ENCODE measurements around the gene PLXNA4.
"Not testable (repeated sequence)": the region's sequence is repeated elsewhere in the genome, so short reads cannot be mapped to it uniquely, and the experiment has no call there.

Gene PLXNA4, protein sequence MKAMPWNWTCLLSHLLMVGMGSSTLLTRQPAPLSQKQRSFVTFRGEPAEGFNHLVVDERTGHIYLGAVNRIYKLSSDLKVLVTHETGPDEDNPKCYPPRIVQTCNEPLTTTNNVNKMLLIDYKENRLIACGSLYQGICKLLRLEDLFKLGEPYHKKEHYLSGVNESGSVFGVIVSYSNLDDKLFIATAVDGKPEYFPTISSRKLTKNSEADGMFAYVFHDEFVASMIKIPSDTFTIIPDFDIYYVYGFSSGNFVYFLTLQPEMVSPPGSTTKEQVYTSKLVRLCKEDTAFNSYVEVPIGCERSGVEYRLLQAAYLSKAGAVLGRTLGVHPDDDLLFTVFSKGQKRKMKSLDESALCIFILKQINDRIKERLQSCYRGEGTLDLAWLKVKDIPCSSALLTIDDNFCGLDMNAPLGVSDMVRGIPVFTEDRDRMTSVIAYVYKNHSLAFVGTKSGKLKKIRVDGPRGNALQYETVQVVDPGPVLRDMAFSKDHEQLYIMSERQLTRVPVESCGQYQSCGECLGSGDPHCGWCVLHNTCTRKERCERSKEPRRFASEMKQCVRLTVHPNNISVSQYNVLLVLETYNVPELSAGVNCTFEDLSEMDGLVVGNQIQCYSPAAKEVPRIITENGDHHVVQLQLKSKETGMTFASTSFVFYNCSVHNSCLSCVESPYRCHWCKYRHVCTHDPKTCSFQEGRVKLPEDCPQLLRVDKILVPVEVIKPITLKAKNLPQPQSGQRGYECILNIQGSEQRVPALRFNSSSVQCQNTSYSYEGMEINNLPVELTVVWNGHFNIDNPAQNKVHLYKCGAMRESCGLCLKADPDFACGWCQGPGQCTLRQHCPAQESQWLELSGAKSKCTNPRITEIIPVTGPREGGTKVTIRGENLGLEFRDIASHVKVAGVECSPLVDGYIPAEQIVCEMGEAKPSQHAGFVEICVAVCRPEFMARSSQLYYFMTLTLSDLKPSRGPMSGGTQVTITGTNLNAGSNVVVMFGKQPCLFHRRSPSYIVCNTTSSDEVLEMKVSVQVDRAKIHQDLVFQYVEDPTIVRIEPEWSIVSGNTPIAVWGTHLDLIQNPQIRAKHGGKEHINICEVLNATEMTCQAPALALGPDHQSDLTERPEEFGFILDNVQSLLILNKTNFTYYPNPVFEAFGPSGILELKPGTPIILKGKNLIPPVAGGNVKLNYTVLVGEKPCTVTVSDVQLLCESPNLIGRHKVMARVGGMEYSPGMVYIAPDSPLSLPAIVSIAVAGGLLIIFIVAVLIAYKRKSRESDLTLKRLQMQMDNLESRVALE (N-terminal part only)

DNA sequence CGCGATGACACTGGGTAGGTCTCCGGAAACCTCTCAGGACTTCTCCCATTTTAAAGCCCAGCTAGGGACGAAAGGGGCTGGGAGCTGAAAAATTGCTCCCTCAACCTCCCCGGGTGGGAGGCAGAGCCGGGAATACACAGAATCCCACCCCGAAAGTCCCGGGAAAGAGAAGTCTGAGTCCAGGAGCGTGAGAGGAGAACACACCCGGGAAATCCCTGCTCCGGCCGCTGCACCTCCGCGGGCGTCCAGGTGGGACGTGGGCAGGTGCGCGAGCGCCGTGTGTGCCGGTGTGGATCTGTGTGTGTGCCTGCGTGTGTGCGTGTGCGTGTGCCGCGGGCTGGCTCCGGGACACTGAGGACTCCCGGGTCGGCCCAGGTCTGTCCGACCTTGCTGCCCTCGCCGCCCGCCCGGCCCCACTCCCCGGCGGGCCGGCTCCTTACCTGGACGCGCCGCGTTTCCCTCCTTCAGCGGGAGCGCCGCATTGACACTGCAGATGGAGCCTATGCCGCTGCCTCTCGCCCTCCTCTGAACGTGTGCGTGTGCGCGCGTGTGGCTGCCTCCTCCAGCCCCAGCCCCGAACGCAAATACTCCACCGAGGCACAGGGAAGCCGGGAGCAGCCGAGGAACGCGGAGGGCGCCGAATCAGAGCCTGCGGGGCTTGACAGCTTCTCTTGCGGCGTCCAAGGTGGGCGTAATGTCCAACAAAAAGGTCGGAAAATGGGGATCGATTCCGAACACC lies at the start of gene PLXNA4:
Gene PLXNA4, minus strand, starts transcription at position 489 of the 739 bp plus-strand sequence. CDS start 67,777 bp downstream, outside the sequence.
- in situ Hi-C loops (cut with HindIII; ENCODE audit: low sequenced_read_pairs) = no loop called here

DNA sequence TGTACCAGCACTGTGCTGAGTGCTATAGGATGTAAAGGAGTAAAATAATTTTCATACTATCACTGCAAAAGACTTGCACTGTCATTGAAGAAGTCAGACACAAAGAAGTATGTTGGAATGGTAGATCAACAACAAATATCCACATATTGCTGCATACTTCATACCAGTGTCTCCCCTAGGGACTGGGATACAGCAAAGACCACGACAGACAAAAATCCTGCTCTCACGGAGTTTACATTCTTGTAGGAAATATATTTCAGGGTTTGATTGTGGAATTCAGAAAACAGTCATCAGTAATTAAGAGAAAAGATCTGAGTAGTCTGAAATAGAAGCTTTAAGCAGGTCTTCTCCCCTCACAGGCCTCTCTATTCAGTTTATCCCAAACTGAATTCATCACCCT lies 49.4 kb upstream of the PLXNA4 start:
- in situ Hi-C loops (cut with HindIII; ENCODE audit: low sequenced_read_pairs) = loop anchor here (10.0 kb wide), 1 partner anchor 329 kb away; no protein-coding TSS in a partner anchor

DNA sequence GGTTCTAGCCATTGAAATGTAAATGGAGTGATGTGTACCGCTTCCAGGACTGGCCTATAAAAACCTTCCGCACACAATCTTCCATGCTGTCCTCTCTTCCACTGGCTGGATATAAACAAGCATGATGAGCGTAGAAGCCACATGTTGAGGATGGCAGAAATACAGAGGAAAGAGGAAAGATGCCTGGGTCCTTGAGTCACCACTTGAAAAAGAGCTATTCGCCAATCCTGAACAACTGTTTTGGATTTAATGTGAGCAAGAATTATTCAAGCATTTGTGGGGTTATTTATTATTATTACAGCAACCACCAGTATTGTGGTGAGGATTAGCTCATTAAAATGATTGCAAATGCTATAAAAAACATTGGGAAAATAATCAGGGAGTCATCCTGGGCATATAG lies 45.8 kb upstream of the PLXNA4 start:
- in situ Hi-C loops (cut with HindIII; ENCODE audit: low sequenced_read_pairs) = loop anchor here (10.0 kb wide), 1 partner anchor 333 kb away; no protein-coding TSS in a partner anchor

DNA sequence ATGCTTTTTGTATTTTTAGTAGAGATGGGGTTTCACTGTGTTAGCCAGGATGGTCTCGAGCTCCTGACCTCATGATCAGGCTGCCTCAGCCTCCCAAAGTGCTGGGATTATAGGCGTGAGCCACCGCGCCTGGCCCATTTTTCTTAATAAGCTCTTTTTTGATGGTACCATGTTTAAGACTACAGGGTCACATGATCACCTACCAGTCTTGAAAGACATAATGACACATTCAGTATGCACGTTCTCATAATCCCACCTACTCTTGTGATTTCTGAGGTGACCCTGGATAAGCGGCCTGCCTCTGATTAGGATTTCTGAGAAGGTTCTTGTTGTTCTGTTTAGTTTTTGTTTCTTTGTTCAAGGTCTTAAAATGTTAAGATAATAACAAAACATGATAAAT lies 43.7 kb upstream of the PLXNA4 start:
- in situ Hi-C loops (cut with HindIII; ENCODE audit: low sequenced_read_pairs) = loop anchor here (10.0 kb wide), 1 partner anchor 335 kb away; no protein-coding TSS in a partner anchor

DNA sequence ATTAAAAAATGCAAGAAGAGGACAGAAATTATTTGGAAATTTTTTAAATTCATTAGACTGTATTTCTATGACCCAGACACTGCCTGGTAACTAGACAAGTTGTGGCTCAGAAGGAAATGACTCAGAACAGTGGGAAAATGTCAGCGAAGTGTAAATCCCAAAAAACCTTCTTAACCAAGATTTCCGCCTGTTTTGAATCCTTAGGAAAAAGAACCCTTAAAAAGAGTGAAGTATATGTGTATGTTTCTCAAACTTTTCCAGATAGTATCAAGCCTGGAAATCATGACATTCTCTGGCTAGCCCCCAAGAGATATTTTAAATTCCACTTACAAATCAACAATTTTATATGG lies 42.7 kb upstream of the PLXNA4 start:
- in situ Hi-C loops (cut with HindIII; ENCODE audit: low sequenced_read_pairs) = no loop called here

DNA sequence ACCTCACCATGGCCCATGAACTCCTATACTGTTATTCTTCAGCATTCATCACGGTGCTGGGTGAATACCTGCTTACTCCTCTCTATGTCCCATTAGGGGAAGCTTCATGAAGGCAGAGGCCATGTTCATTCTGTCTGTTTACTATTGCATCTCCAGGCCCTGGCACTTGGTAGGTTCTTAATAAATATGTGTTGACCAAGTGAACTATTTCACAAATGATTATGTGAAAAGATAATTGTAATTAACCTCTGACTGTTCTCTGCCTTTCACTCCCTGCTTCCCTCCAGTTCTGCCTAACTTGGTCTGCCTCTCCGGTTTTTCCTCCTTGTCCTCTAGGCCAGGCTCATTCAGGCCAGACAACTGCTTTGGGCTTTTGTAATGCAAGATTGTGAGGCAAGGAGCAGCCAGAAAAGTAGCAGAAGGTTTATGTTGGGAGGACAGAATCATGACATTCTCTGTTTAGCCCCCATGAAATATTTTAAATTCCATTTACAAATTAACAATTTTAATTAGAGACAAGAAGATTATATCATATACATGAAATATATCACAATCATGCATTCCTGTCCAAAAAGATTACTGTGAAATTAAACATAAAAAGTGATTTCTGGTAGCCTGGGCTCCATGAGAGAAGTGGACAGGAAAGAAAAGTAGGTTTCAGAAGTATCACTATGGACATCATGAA lies 42.1 kb upstream of the PLXNA4 start:
- in situ Hi-C loops (cut with HindIII; ENCODE audit: low sequenced_read_pairs) = no loop called here

DNA sequence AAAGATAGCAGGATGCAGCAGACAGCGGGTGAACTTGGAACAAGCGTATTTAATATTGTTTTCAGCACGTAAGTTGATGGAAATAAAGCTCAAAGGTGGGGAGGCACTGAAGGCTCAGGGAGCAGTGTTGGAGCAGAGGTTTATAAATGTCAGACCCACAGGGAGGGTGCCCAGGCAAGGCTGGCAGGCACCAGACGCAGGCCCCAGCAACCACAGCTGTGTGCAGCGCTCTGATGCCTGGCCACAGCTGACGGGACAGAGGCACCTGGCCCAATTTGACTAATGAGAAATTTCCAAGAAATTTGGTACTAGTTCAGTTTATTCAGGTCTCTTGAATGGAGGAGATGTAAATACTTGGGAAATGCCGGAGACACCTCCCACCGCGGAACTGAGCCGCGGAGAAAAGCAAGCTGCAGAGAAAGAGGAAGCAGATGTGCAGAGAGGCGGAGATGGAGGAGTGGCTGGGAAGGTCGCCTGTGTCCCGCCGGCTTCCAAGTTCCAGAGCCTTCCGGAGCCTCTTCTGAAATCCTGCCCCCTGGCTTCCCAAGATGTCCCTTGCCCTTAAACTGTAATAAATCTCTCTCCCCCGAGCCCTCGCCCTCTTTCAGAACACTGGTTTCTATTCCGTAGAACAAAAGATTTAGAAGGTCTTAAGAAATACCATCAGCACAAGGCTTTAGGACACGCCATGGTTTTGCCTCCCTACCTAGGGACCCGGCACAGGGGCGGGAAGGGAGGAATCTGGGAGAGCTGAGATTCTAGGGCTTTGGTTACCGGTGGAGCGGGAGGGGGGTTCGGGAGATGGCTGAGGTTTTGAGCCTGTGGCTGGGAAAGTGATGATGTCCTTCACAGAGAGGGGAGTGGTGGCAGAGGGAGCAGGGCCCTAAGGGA lies 38.4 kb upstream of the PLXNA4 start:
- in situ Hi-C loops (cut with HindIII; ENCODE audit: low sequenced_read_pairs) = no loop called here

DNA sequence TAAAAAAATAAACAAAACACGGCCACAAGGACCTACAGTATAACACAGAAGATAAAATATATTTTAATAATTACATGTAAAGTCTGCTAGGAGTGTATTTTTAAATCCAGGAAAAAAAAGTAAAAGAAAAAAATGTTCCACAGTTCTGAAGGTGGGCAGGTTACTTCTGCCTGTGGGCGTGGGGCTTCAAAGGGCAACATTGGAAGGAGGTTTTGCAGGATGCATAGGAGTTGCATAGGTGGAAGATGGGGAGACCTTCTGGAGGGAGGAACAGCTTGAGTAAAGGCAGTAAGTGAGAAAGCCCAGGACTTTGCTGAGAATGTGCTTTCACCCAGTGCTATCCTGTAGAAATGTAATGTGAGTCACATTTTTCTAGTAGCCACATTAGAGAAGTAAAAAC lies 37.5 kb upstream of the PLXNA4 start:
- in situ Hi-C loops (cut with HindIII; ENCODE audit: low sequenced_read_pairs) = no loop called here

DNA sequence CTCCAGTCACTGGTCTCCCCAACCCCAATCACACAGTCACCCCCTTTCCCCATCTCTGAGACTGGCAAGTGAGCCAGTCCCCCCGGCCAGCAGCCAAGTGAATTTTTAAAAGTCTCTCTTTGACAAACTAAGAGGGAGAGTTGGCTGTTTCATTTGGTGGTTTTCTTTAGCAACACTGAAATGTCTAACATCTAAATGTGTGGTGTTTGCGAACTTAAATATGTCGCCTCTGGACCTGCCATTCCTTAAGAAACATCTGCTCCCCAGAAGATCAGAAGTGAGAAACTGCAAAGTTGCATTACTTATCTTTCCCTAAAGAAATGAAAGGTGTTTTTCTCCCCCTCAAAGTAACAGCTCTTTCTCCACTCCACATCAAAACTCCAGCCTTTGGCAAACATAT lies 34.7 kb upstream of the PLXNA4 start:
- in situ Hi-C loops (cut with HindIII; ENCODE audit: low sequenced_read_pairs) = no loop called here

DNA sequence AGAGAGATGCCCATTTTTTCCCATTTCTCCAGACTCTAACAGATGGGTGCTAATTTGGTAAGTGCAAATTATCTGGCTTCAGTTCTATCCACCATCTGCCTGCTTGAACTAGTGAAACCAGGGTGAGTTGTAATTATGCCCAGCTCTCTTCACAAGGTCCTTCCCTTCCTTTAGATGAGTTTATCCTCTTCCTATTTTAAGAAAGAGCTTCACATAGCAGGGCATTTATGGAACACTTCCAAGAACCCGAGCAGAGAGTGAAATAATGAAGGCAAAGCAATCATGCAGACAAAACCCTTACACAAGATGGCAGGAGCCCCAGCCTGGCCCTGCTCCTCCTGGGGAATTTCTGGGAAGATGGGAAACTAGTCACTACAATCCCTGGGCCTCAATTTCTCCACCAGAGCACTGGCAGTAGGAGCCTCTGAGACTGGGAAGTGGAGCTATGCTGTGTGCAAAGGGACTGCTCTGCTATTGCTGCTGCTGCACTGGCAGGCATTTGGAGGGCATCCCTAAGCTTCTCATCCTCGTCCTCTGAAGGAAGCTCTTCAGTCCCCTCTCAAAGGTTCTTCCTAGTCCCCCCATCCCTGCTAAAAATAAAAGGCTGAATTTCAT lies 33.7 kb upstream of the PLXNA4 start:
- in situ Hi-C loops (cut with HindIII; ENCODE audit: low sequenced_read_pairs) = no loop called here

DNA sequence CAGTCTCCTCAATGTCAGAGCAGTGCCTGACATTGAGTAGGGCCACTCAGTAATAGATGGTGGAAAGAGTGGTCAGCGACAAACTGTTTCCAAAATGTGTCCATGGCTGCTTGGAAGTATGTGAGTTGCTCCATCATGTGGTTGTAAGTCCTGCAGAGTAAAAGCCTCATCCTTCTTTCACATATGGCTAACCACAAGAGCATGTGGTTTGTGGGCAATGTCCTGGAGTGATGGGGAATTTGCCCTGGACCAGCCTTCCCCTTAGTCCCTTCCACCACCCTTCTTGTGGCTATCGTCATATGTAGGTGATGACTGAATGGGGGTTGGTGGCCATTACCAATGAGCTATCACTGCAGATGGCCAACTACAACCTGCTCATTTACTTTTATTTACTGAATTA lies 33.0 kb upstream of the PLXNA4 start:
- in situ Hi-C loops (cut with HindIII; ENCODE audit: low sequenced_read_pairs) = no loop called here

DNA sequence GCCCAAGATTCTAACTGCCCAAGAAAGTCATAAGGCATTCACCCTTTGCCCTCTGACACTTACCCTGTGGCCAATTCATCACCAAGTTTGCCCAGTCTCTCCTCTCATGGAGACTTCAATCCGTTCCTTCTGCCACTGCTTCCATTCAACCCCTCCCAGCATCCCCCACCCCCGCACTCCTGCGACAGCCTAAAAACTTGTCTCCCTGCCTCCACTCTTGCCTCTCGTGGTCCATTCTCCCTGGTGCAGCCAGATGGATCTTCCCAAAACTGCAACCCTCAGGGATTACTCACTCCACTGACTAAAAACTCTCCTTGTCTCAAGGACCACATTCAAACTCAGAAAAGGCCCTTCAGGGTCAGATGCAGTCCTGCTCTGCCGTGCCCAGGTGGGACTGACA lies 32.3 kb upstream of the PLXNA4 start:
- in situ Hi-C loops (cut with HindIII; ENCODE audit: low sequenced_read_pairs) = no loop called here

DNA sequence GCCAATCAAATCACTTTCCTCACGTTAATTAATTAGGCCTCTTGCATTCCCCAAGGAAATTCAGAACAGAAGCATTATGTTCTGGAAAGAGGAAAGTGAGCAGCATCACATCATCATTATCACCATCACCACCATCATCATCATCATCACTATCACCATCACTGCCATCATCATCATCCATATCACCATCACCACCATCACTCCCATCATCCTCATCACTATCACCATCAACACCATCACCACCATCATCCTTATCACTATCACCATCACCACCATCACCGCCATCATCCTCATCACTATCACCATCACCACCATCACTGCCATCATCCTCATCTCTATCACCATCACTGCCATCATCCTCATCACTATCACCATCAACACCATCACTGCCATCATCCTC lies 31.4 kb upstream of the PLXNA4 start:
- in situ Hi-C loops (cut with HindIII; ENCODE audit: low sequenced_read_pairs) = no loop called here

DNA sequence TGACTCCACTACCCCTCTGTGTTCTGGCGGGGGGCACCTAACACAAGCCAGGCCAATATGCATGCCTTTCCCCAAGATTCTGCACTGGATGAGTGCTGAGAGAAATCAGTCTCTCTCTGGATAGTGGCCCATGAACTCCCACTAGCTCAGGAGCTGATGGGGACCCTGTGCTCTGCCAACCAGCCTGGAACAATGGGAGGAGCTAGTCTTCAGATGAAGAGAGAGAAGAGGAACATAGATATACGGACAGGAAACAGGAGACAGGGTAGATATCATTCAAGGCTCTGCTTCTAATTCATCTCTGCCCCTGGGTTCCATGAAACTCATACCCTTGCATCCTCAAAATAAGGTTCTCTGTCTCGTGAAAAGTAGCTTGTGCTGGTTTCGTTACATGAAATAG lies 27.9 kb upstream of the PLXNA4 start:
- in situ Hi-C loops (cut with HindIII; ENCODE audit: low sequenced_read_pairs) = no loop called here

DNA sequence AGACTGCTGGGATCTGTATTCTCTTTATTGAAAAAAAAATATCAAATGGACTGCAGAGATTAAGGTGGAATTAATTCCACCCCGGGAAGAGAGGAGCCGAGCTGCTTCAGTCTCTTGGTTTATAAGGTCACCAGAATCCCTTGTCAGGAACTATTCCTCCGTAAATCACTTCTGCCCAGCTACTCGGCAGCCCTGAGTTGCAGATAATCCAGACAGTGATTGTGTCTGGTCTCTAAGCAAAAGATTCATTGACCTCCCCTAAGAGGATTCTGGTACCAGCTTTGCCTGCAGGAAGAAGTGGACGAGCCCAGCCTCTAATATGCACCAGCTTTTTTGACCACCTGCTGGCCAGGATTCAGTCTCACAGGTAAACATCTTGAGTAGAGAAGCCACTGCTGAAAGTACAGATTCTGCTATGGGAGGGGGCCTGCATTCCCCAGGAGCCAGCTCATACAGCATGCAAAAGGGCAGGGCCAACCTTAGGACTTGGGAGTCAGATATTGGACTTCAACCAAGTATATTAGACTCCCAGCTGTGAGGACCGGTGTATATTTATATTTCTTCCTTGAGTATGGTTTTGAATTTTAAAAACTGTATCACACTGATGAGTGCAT lies 27.1 kb upstream of the PLXNA4 start:
- in situ Hi-C loops (cut with HindIII; ENCODE audit: low sequenced_read_pairs) = no loop called here

DNA sequence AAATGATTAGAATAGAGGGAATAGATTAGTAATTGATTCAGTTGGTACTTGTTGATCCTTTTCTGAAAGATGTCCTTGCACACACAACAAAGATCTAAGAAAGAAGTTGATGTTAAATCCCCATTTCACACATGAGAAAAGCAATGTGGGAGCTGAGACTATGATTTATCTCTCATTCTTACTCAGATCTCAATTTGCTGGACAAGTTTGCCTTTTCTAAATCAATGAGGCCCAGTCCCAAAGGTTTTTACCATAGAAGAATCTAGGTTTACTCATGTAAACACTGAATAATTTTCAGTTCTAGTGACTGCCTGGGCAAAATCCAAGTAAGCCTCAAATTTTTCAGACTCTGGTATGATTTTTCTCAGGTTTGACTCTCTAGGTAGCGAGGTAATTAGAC lies 25.5 kb upstream of the PLXNA4 start:
- in situ Hi-C loops (cut with HindIII; ENCODE audit: low sequenced_read_pairs) = no loop called here

DNA sequence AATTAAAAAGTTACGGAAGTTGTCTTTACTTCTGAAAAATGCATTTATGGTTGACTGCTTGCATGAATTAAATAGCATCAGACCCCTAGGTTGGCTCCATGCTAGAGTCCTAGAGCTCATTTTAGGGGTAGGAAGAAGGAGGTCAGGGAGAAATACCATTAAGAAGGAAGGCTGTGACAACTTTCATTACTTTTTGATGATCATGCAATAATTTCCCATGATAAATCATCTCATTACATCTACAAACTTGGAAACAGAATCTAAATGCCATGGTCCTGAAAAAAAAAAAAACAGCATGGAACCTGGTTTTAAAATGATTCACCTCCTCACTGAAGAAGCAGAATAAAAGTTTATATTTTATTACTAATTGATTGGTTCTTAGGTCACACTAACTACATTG lies 20.3 kb upstream of the PLXNA4 start:
- in situ Hi-C loops (cut with HindIII; ENCODE audit: low sequenced_read_pairs) = no loop called here

DNA sequence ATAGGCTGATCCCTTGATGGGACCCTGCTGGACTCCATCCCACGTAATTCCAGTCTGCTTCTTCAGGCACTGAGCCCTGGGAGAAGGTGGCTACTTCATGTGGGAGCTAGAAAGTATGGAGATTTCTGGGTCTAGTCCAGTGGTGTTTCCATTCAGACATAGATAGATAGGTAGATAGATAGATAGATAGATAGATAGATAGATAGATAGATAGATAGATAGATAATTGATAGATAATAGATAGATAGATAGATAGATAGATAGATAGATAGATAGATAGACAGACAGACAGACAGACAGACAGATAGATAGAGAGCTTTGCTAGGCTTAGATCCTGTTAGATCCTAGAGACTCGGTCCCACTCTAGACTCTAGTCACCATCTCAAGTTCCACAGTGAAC lies 18.5 kb upstream of the PLXNA4 start:
- in situ Hi-C loops (cut with HindIII; ENCODE audit: low sequenced_read_pairs) = not testable (repeated sequence)

All from endothelial cell of hepatic sinusoid (primary cell).